OCI-M1 (cell line): ENCODE results near the gene SEL1L2.
A peak's percentile ranks its signal among the peaks of the same experiment; 100 is the strongest.
"Not testable (repeated sequence)": the region's sequence is repeated elsewhere in the genome, so short reads cannot be mapped to it uniquely, and the experiment has no call there.

Experiments
- DNase-seq: peaks from one replicate; lab custom pipeline; 2025; lab: John Stamatoyannopoulos, UW

The SEL1L2 gene, protein sequence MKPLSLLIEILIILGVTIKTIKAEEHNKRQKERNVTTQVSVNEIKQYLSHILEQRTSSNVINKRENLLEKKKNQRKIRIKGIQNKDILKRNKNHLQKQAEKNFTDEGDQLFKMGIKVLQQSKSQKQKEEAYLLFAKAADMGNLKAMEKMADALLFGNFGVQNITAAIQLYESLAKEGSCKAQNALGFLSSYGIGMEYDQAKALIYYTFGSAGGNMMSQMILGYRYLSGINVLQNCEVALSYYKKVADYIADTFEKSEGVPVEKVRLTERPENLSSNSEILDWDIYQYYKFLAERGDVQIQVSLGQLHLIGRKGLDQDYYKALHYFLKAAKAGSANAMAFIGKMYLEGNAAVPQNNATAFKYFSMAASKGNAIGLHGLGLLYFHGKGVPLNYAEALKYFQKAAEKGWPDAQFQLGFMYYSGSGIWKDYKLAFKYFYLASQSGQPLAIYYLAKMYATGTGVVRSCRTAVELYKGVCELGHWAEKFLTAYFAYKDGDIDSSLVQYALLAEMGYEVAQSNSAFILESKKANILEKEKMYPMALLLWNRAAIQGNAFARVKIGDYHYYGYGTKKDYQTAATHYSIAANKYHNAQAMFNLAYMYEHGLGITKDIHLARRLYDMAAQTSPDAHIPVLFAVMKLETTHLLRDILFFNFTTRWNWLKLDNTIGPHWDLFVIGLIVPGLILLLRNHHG

DNA sequence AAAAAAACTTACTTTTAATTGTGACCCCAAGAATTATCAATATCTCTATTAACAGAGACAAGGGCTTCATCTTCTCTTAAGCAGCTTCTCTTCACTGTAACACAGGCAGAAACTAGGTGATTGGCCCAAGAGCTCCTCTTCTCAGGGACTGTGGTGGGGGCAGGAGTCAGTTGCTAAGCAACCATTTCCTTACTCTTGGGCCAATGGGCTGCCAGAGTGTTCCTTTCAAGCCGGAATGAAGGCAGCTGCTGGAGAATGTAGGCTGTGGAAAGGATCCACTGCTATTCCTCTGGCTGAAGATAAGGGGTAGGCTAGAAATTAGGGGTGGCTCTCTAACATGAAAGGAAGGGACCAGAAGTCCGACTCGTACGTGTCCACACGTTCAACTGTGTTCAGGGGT lies at the start of gene SEL1L2:
Gene SEL1L2, minus strand, starts transcription at position 150 of the 400 bp plus-strand sequence. Its CDS starts 80 bp downstream, at position 70.
- no peak for DNase-seq

DNA sequence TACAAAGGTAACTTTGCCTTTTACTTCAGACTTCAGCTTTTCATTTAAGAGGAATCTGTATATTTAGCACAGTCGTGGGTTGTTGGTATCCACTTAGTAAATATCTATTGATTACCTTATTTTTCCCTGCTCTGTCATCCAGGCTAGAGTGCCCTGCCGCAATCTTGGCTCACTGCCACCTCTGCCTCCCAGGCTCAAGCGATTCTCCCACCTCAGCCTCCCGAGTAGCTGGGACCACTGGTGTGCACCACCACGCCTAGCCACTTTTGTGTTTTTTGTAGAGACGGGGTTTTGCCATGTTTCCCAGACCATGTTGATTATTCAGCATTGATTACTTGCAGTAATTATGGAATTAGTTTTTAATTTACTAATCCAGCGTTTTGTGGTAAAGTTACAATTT lies 46.2 kb upstream of the SEL1L2 start:
- no peak for DNase-seq

DNA sequence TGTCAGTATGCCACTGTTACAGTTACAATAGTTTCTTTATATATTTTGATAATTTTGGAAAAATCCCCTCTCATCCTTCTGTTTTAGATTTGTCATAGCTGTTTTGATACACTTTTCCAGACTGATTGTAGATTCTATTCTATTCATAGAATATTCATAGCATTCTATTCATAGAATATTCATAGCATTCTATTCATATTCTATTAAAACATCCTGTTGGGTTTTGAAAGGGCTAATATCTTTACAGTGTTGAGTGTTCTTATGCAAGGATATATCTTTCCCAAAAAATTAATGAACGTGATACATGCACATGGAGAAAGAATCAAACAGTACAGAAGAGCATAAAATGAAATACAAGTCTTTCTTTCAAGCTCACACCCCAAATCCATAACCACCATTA lies 42.9 kb upstream of the SEL1L2 start:
- DNase-seq, result no peak

DNA sequence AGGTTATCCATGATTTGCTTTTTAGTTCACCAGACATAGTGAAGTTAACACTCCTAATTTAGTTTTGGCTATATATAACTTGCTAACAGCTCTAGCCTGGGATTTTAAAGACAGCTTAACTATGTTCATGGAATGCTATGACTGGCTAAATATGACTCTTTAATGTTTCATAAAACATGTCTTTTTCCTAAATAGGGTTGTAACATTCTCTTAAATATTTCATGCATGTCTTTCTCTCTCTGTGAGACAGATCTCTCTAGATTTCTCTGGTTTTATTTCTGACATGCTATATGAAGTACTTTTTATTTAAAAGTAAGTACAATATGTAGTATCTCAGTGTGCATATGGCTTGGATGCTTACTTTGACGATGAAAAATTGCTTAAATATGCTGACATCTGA lies 40.6 kb upstream of the SEL1L2 start:
- no peak for DNase-seq

DNA sequence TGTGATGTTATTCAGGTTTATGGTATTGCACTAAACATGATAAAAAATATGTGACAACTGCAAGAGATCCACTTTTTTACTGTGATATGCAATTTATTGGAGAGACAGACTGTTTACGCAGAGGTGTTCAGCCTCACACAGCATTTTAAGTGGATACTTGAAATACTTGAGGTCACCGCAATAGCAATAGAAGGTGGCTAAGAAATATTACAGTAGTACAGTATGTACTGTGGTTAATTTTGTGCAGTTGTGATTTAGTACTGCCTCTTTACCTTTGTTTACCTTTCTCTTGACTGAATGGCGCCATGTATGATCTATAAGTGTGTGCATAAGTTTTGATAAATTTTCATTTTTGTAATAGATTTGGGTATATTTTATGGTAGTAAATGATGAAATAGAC lies 22.3 kb upstream of the SEL1L2 start:
- no peak for DNase-seq

DNA sequence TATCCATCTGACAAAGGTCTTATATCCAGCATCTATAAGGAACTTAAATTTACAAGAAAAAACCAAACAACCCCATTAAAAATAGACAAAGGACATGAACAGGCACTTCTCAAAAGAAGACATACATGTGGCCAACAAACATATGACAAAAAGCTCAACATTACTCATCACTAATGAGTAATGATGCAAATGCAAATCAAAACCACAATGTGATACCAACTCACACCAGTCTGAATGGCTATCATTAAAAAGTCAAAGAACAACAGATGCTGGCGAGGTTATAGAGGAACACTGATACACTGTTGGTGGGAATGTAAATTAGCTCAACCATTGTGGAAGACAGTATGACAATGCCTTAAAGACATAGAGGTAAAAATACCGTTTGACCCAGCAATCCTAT lies 18.8 kb upstream of the SEL1L2 start:
- DNase-seq, result no peak

DNA sequence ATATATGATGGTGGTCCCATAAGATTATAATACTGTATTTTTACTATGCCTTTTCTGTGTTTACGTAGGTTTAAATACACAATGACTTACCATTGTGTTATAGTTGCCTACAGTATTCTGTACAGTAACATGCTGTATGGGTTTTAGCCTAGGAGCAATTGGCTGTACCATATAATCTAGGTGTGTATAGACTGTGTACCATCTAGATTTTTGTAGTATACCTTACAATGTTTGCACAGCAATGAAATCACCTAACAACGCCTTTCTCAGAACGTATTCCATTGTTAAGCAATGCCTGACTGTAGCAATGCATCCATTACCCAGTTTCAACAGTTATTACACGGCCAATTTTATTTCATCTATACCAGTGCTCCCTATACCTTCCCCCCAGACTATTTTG lies 15.6 kb upstream of the SEL1L2 start:
- DNase-seq, result no peak

DNA sequence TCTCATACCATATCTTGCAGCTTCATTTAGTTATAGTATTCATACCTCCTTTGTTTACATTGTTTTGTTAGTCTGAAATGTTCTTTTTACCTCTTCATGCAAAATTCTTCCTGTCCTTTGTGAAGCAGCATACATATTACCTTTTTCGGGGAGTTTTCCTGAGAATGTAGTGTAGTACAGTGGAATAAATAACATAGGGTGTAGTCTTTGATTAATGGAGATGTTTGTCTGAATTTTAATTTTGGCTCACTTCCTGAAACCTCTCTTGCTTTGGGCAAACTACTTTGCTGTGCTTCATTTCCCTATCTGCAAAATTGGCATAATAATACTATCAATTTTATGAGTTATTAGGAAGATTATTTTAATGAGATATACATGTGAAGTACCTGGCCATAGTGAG lies 10.5 kb upstream of the SEL1L2 start:
- no peak for DNase-seq

DNA sequence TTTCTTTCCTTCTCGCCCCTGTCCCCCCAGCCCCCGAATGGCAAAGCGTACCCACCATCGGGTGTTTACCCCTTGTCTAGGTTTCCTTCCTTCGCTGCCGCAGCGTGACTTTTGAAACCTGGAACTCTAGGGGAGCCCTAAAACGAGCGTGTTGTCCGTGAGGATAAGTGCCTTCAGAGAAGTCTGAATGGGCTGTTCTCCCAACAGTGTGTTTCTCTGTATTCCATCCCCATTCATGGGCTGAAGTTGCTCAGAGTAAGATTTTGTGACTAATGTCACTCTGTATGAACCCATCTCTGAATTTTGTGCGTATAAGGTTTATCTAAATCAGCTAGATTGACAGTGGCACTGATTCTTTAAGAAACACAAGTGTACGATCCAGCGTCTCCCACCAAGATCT lies 5.9 kb upstream of the SEL1L2 start:
- DNase-seq, result no peak

DNA sequence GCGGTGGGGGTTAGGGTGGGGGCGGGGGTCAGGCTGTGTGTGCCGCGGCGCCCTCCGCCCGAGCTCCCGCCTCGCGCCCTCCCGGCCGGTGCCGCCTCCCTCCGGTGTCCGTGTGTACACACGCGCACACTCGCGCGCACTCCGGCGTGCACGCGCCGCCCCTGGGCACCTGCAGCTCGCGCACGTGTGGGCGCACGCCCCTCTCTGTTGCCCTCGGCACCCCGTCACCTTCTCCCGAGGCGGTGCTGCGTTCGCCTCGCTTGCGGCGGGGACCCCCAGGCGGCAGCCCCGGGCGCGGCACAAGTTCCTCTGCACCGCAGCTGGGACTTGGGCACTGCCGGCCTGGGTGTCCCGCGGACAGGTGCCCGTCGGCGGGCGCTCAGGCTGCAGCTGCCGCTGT lies 5.4 kb upstream of the SEL1L2 start:
- no peak for DNase-seq

DNA sequence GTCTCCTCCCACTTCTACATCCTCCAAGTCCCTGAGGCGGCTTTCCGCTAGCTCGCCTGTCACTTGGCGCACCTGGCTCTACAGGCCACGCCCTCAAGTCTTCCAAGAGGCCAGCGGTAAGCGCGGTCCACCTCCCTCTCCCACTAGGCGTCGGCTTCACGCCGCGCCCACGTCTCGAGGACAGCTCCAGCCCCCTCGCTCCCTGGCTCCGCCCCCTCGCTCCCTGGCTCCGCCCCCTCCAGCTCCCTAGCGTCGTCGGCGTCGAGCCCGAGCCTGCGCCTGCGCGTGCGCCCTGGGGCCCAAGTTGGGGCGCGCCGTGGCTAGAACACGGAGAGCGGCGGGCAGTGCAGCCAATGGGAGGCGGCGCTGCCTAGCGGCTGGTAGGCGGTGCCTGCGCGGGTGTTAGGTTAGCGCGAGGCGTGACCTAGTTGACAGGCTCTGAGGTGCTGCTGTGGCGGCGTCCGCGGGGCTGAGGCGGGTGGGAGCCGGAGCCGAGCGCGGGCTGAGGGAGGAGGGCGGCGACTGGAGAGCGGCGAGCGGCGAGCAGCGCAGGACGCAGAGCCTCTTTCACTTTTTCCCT lies 4.8 kb upstream of the SEL1L2 start, which contains the start of gene MACROD2:
Gene MACROD2, plus strand, starts transcription at position 431 of the 580 bp plus-strand sequence.
- peak; percentile 88 for DNase-seq

DNA sequence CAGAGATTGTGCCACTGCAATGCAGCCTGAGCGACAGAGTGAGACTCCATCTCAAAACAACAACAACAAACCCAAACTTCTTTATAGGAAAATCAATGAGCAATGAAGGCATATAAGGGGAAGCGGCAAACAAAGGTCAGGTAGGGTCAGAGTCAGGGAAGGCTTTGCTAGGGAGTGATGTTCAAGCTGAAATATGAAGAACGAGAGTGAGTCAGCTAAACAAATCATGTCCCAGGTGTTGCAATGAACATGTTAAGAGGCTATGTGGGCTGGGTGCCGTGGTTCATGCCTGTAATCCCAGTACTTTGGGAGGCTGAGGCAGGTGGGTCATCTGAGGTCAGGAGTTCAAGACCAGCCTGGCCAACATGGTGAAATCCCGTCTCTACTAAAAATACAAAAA lies 1.5 kb upstream of the SEL1L2 start:
- DNase-seq, result not testable (repeated sequence)

DNA sequence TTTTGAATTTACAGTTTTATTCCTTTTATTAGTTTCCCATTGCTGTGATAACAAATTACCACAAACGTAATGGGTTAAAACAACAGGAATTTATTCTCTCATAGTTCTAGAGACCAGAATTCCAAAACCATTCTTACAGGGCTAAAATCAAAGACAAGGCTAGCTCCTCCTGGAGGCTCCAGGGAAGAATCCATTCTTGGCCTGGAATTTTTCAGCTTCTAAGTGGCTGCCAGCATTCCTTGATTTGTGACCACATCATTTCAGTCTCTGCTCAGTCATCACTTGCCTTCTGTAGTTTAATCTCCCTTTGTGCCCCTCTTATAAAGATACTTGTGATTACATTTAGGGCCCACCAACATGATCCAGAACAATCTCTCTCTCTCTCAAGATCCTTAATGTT lies 897 bp upstream of the SEL1L2 start:
- no peak for DNase-seq

DNA sequence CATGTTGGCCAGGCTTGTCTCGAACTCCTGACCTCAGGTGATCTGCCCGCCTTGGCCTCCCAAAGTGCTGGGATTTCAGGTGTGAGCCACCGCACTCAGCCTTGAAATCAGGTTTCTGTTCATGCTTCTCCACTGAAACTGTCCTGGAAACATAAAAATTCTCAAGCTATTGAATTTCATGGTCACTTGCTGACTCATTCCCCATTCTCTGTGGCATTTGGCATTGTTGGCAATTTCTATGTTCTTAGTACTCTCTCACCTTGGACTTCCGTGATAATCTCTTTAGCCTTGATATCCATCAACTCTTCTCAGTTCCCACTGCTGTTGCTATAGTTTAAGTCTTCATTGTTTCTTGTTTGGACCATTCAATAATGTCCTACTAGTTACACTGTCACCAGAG lies 6.2 kb downstream of the SEL1L2 start:
- no peak for DNase-seq

DNA sequence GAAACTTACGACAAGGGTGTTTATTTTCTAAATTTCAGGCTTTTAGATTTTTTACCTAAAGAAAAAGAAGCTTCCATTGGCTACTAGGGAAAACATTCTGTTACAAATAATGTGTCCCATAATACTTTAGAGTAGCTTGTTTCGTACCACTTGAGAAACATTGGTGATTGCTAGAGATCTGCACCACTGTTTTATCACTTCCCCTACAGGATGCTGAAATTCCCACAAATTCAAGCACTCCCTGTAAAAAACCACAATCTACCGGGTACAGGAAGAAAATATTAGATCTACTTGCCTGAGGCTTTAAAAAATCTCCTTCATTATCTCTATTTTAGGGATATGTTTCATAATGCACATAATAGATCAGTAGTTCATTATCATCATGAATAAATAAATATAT lies 29.9 kb downstream of the SEL1L2 start:
- DNase-seq, result no peak

DNA sequence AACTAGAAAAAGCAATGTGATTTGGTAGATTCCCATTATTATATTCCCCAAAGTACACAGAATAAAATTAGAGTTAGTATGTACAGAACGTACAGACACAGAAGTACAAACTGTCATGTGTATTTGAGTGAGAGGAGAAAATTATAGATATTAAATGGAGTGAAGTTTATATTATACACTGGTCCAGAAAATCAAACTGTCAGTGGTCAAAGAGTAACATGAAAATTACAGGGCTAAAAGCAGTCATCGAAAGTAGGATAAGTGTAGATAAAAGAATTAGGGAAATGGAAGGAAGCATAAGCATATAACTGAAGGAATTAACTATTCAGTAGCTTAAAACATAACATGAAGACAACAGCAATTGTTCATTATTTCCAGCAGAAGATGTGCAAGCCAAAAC lies 30.3 kb downstream of the SEL1L2 start:
- no peak for DNase-seq

DNA sequence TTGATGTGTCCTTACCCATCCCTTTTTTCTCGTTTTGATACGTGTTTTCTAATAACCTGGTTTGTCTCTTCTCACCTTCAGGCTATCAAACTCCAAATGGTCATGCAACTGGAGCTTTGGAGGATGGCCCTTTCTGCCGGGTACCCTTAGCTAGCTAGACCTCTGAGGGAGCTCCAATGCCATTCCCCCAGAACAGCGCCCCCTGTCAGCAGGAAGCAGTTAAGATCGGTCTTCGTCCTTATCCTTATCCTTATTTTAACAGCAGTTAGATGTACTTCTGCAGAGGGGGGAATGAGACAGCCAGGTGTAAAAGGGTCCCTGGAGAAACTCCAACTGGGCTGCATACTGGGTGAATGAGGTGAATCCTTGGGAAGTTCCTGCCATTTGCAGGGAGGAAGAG lies 37.2 kb downstream of the SEL1L2 start:
- DNase-seq, result peak; percentile 8

DNA sequence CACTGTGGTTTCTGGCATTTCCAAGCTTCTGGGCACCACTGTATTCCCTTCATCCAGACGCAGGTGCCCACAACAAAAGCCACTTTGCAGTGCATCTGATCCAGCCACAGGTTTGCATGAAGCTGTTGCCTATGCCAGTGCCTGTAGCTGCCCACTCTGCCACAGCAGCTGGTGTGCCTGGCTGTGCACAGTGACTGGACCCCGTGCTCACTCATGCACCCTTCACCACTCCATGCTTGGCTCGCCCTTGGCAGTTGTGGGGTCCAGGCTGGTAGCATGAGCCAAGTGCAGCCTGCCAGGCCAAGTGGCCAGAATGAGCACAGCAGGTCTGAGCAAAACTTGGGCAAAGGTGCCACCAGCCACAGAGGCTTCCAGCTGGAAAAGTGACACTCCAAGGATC lies 42.7 kb downstream of the SEL1L2 start:
- DNase-seq, result no peak

DNA sequence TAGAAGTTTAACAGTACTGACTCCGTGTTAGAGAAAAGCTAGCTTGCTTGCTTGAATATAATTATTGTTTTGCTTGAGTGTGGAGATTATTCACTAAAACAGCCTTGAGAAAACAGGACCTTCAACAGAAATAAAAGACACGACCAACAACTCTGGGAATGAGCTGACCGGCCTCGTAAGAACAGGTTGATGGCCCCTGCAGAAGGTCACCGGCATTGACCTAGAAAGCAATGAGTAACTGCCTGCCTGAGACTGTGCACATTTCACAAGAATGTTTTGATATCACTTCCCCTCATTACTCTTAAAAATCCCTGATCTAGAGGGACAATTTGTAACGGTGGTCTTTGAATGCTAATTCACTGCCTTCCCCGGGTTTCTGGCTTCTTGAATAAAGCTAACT lies 49.4 kb downstream of the SEL1L2 start:
- DNase-seq, result no peak

DNA sequence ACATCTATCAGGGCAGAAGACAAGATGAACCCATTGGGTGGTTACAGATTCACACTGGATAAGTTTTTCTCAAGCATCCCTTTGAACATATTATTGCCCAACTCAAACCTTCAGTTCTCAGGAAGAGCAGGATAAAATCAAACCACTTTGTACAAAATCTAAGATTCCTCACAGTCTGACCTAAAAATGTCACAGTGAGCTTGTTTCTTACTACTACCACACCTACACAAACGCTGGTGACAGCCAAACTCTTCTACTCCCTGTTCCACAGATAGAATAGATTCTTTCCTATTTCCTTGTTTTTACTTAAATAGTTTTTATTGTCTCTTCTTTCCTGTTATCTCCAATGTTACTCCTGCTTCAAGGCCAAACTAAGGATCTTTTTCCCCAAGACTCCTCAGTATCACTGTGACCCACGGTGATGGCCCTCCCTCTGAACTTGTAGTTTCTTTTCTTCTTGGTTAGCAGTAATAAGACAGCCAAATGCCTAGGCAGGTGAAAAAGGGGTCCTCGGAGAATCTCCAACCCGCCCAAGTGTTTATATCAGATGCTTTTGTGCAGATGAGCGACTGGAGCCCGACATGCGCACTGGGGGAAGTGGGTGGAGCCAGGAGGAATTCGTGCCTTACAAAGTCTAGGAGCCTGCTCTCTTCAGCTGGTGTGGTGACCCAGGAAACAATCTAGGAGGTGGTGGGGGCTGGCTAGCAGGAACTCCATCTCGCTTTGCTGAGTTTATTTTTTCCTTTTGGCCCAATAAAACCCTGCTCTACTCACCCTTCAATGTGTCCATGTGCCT lies 53.4 kb downstream of the SEL1L2 start:
- no peak for DNase-seq

DNA sequence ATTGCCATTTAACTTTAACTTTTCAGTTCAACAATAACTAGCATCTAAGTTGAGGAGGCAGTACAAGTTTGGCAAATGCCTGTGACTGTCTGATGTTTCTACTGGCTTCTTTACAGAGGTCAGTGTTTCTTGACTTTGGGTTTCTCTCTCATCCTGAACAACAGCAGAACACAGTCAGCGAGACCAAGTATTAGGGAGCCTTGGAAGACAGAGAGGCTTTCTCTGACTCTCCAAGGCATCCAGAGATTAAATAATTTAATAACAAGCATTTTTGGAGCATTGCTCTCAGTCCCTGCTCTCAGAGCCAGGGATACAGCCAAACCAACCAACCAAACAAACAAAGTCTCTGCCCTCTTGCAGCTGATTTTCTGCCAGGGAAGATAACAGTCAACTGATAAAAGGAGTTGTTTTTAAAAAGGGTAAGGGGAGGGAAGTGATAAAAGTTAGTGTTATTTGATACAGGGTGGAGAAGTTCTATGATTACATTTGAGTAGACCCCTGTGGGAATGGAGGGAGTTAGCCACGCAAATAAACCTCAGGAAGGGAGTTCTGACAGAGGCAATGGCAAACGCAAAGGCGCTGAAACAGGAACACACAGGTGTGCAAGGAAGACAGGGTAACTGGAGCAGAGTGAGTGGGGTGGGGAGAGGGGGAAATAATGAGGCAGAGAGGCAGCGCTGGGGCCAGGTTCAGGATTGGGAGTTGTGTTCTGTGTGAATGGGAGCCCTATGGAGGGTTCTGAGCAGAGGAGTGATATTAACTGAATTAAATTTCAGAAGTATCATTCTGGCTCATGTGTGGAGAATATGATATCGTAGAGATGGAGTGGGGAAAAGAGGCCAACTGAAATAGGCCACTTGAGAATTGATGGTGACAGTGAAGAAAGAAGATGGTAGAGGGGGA lies 55.2 kb downstream of the SEL1L2 start:
- DNase-seq, result no peak
